K562 (cell line): ENCODE results near the gene CYP11A1. TPM values are rescaled to one million over a fixed set of nuclear protein-coding genes. Genes with fewer than 3 reads are reported as not detected.
A peak's percentile ranks its signal among the peaks of the same experiment; 100 is the strongest.

ENCODE experiments used
- ETV1 ChIP-seq: fragments of 450-650 bp; conservative IDR thresholded peaks from 2 replicates; pipeline ENCODE4 v1.6.1; 2016; ENCODE audit warnings: missing genetic modification characterization, control low read depth, low read depth, missing compliant biosample characterization
- HMGN3 ChIP-seq: IDR thresholded peaks from 2 replicates; pipeline ENCODE4 v1.6.1; 2011; ENCODE audit warnings: borderline replicate concordance, low read depth, mild to moderate bottlenecking, mixed read lengths, low read length; ENCODE audit not compliant: insufficient read length; ENCODE audit errors: extremely low read depth
- MCM5 ChIP-seq: fragments of 450-650 bp; IDR thresholded peaks from 2 replicates; pipeline ENCODE4 v1.6.1; 2016; ENCODE audit warnings: low read depth
- RCOR1 ChIP-seq, 2 experiments: IDR thresholded peaks; 2 replicates each; pipeline ENCODE4 v1.6.1; 2012; ENCODE audit warnings: low read depth in 2 of 2, low read length in 2 of 2, borderline replicate concordance in 1 of 2, improper control_type of control experiment in 1 of 2
- SAP30 ChIP-seq: fragments of 200-600 bp; sonication (generic); IDR thresholded peaks from 2 replicates; pipeline ENCODE4 v1.6.1; 2012; ENCODE audit warnings: borderline replicate concordance, low read depth, mild to moderate bottlenecking, moderate library complexity, low read length, control low read depth, inconsistent platforms; ENCODE audit not compliant: insufficient read depth, poor library complexity, severe bottlenecking
- SMAD1 ChIP-seq: fragments of 150-350 bp; IDR thresholded peaks from 2 replicates; pipeline ENCODE4 v1.6.1; 2014; ENCODE audit warnings: low read length, low read depth; ENCODE audit not compliant: partially characterized antibody
- XRCC3 ChIP-seq: fragments of 450-650 bp; IDR thresholded peaks from 2 replicates; pipeline ENCODE4 v1.6.1; 2017; ENCODE audit warnings: mild to moderate bottlenecking, moderate library complexity
- ZKSCAN8 ChIP-seq: fragments of 200-800 bp; sonication (Bioruptor generic); IDR thresholded peaks from 2 replicates; pipeline ENCODE4 v1.6.1; 2016; ENCODE audit warnings: missing genetic modification characterization, missing compliant biosample characterization
- ZNF830 ChIP-seq: fragments of 250-450 bp; sonication (Bioruptor Pico); IDR thresholded peaks from 2 replicates; pipeline ENCODE4 v1.5.0; 2021; ENCODE audit warnings: mild to moderate bottlenecking
- polyA plus RNA-seq, 8 experiments: library from polyadenylated mRNA; depleted of rRNA in 4 of 8; stranded (reverse) in 5 of 8; unstranded in 3 of 8; fragments of >200 nt; fragmentation: Nextera tagmentation in 2 of 8; fragmentation: Illumina TruSeq in 1 of 8; extraction: Ambion mirVana in 2 of 8; extraction: Trizol in 1 of 8; gene quantifications; 2 replicates each; pipeline versions ENCODE4 v1.2.1 to v1.2.3, GENCODE V29; 2011 to 2014; ENCODE audit warnings: inconsistent platforms in 1 of 8, missing spikeins in 1 of 8
- total RNA-seq, 7 experiments: library from RNA; depleted of rRNA in 6 of 7; stranded (reverse); fragments of >200 nt in 6 of 7; fragmentation: Illumina TruSeq in 2 of 7; extraction: Trizol in 2 of 7; gene quantifications; 2 replicates each; pipeline versions ENCODE4 v1.2.1 to v1.2.3, GENCODE V29; 2011 to 2021; ENCODE audit warnings: low replicate concordance in 1 of 7
- TF ChIP-seq, protein P1 (sequence below): fragments of 250-450 bp; sonication (Bioruptor Pico); IDR thresholded peaks from 2 replicates; pipeline ENCODE4 v1.5.0; 2022; ENCODE audit warnings: mild to moderate bottlenecking
- TF ChIP-seq, protein P2 (sequence below), 2 experiments: fragments of 450-650 bp; formaldehyde crosslinking in 1 of 2; IDR thresholded peaks; 2 replicates each; pipeline versions ENCODE4 v1.4.0 to v1.6.1; 2014 to 2020; ENCODE audit warnings: mild to moderate bottlenecking in 2 of 2, borderline replicate concordance in 1 of 2, low read depth in 1 of 2
- TF ChIP-seq, protein P3 (sequence below): fragments of 450-650 bp; IDR thresholded peaks from 2 replicates; pipeline ENCODE4 v1.6.1; 2018; ENCODE audit not compliant: partially characterized antibody

The CYP11A1 gene
- total and polyA plus RNA-seq, 9 of the 15 experiments (the other 6 are each of a cell fraction or from before 2014, with no cell fraction given), result 0.06 to 0.24 (median 0.10) TPM; not detected in 4

DNA sequence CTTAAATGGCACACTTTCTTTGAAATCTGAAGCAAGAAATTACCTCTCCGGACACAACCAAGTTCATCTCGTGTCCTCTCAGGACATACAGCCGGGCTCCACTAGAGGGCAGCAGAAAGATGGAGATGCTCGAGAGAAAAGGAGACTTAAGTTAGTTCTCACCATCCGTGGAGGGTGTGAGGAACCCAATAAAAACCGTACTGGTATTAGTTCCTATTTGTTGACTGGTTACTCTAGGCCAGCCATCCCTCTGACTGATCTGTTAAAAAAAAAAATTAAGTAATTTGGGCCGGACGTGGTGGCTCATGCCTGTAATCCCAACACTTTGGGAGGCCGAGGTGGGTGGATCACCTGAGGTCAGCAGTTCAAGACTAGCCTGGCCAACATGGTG, 7.9 kb upstream of the CYP11A1 start (continued):
- TF ChIP-seq, protein P1, sequence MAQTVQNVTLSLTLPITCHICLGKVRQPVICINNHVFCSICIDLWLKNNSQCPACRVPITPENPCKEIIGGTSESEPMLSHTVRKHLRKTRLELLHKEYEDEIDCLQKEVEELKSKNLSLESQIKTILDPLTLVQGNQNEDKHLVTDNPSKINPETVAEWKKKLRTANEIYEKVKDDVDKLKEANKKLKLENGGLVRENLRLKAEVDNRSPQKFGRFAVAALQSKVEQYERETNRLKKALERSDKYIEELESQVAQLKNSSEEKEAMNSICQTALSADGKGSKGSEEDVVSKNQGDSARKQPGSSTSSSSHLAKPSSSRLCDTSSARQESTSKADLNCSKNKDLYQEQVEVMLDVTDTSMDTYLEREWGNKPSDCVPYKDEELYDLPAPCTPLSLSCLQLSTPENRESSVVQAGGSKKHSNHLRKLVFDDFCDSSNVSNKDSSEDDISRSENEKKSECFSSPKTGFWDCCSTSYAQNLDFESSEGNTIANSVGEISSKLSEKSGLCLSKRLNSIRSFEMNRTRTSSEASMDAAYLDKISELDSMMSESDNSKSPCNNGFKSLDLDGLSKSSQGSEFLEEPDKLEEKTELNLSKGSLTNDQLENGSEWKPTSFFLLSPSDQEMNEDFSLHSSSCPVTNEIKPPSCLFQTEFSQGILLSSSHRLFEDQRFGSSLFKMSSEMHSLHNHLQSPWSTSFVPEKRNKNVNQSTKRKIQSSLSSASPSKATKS (CRISPR knock-in tag), result no peak
- TF ChIP-seq, protein P2, sequence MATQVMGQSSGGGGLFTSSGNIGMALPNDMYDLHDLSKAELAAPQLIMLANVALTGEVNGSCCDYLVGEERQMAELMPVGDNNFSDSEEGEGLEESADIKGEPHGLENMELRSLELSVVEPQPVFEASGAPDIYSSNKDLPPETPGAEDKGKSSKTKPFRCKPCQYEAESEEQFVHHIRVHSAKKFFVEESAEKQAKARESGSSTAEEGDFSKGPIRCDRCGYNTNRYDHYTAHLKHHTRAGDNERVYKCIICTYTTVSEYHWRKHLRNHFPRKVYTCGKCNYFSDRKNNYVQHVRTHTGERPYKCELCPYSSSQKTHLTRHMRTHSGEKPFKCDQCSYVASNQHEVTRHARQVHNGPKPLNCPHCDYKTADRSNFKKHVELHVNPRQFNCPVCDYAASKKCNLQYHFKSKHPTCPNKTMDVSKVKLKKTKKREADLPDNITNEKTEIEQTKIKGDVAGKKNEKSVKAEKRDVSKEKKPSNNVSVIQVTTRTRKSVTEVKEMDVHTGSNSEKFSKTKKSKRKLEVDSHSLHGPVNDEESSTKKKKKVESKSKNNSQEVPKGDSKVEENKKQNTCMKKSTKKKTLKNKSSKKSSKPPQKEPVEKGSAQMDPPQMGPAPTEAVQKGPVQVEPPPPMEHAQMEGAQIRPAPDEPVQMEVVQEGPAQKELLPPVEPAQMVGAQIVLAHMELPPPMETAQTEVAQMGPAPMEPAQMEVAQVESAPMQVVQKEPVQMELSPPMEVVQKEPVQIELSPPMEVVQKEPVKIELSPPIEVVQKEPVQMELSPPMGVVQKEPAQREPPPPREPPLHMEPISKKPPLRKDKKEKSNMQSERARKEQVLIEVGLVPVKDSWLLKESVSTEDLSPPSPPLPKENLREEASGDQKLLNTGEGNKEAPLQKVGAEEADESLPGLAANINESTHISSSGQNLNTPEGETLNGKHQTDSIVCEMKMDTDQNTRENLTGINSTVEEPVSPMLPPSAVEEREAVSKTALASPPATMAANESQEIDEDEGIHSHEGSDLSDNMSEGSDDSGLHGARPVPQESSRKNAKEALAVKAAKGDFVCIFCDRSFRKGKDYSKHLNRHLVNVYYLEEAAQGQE (IDR thresholded peaks at IDR 0.05; ENCODE audit: borderline replicate concordance), result peak; percentile 53; the same call in 1 of the 2 replicates
- TF ChIP-seq, protein P2 (CRISPR knock-in tag; IDR thresholded peaks at IDR 0.05; ENCODE audit: low read depth), result no peak
- TF ChIP-seq ZKSCAN8 (CRISPR knock-in tag) (no peak), ZNF830 (CRISPR knock-in tag) (no peak), MCM5 (no peak), SAP30 (no peak), HMGN3 (no peak), SMAD1 (no peak), XRCC3 (no peak), ETV1 (0 out of 2 replicates have a peak, but pooled peaks have one; percentile 22), RCOR1 (IDR thresholded peaks at IDR 0.05; ENCODE audit: borderline replicate concordance in 1 of 2, low read depth in 2 of 2, low read length in 2 of 2) (peak in 1 of 2 experiments; percentile 85; a peak in 3 of 4 replicates)
- TF ChIP-seq, protein P3, sequence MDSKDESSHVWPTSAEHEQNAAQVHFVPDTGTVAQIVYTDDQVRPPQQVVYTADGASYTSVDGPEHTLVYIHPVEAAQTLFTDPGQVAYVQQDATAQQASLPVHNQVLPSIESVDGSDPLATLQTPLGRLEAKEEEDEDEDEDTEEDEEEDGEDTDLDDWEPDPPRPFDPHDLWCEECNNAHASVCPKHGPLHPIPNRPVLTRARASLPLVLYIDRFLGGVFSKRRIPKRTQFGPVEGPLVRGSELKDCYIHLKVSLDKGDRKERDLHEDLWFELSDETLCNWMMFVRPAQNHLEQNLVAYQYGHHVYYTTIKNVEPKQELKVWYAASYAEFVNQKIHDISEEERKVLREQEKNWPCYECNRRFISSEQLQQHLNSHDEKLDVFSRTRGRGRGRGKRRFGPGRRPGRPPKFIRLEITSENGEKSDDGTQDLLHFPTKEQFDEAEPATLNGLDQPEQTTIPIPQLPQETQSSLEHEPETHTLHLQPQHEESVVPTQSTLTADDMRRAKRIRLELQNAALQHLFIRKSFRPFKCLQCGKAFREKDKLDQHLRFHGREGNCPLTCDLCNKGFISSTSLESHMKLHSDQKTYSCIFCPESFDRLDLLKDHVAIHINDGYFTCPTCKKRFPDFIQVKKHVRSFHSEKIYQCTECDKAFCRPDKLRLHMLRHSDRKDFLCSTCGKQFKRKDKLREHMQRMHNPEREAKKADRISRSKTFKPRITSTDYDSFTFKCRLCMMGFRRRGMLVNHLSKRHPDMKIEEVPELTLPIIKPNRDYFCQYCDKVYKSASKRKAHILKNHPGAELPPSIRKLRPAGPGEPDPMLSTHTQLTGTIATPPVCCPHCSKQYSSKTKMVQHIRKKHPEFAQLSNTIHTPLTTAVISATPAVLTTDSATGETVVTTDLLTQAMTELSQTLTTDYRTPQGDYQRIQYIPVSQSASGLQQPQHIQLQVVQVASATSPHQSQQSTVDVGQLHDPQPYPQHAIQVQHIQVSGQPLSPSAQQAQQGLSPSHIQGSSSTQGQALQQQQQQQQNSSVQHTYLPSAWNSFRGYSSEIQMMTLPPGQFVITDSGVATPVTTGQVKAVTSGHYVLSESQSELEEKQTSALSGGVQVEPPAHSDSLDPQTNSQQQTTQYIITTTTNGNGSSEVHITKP, result peak; percentile 27
